ENCODE measurements around the gene SUCLA2.
"Not testable (repeated sequence)": the region's sequence is repeated elsewhere in the genome, so short reads cannot be mapped to it uniquely, and the experiment has no call there.

SUCLA2 gene

GRCh38 chr13:48009284-48009683 lies 8.2 kb upstream of the SUCLA2 start:
- no peak for ATAC-seq
- H3K4me3 Mint-ChIP-seq: no peak overlapping the region
- no peaks in the 10 kb centered on the region for H3K4me1 Mint-ChIP-seq
- H3K36me3 Mint-ChIP-seq: no peaks in the 10 kb centered on the region
- H3K9me3 Mint-ChIP-seq: no peaks in the 10 kb centered on the region
- DNase-seq (ENCODE audit: low spot score in 2 of 2): no peak
- H3K27ac Mint-ChIP-seq: peak overlapping the region; percentile 4

- no peaks in the 10 kb centered on the region for H3K36me3 Mint-ChIP-seq
- H3K4me3 Mint-ChIP-seq: no peak overlapping the region
- ATAC-seq: no peak
- no peak for DNase-seq (ENCODE audit: low spot score in 2 of 2)
- no peaks in the 10 kb centered on the region for H3K9me3 Mint-ChIP-seq
- peaks cover 5% of the 10 kb centered on the region for H3K4me1 Mint-ChIP-seq
- H3K27ac Mint-ChIP-seq: no peak overlapping the region
These were observed 5.3 kb upstream of the SUCLA2 start for GRCh38 chr13:48006396-48006795.

- Mint-ChIP-seq H3K27ac (no peak overlapping the region), H3K4me3 (no peak overlapping the region), H3K4me1 (peaks cover 21% of the 10 kb centered on the region), H3K36me3 (peaks cover 5% of the 10 kb centered on the region), H3K9me3 (no peaks in the 10 kb centered on the region)
- ATAC-seq: no peak
- no peak for DNase-seq (ENCODE audit: low spot score in 2 of 2)
These were observed 3.1 kb upstream of the SUCLA2 start for GRCh38 chr13:48004201-48004600.

GRCh38 chr13:48001999-48002398 lies 926 bp upstream of the SUCLA2 start:
- Mint-ChIP-seq H3K27ac (peak overlapping the region; percentile 93), H3K4me3 (peak overlapping the region; percentile 91), H3K36me3 (peaks cover 18% of the 10 kb centered on the region), H3K4me1 (peaks cover 27% of the 10 kb centered on the region)
- not testable (repeated sequence) for DNase-seq (ENCODE audit: low spot score in 2 of 2); ATAC-seq; H3K9me3 Mint-ChIP-seq

DNA sequence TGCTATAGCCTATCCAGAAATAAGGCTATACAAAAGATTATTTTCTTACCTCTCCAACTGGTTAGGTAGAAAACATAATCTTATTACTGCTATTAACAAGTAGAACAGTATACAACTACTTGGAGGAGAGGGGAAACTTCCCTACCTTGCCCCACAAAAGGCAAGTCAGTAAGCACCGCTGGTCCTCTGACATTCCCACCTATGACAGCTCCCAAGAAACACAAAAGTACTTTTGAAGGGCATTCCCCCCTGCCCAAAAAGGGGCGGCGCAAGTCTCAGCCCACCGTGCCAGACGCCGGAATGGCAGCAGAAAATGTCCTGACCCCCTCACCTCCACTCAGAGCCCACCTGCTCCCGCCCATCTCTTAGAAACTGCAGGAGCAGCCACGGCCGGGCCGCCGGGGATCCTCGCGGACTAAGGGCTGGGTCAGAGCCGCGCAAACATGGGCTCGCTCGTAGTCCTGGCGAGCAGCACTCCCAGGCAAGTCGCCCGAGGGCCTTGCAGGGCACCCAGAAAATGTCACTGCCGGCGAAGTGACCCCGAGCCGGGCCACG lies 437 bp downstream of the SUCLA2 start:
- Mint-ChIP-seq H3K4me1 (peaks cover 27% of the 10 kb centered on the region), H3K27ac (peak overlapping the region; percentile 93), H3K9me3 (no peaks in the 10 kb centered on the region), H3K4me3 (peak overlapping the region; percentile 91), H3K36me3 (peaks cover 32% of the 10 kb centered on the region)
- peak; percentile 65 for ATAC-seq
- no peak for DNase-seq (ENCODE audit: low spot score in 2 of 2)

- peak overlapping the region; percentile 91 for H3K4me3 Mint-ChIP-seq
- ATAC-seq (no peak), DNase-seq (ENCODE audit: low spot score in 2 of 2) (no peak)
- peaks cover 38% of the 10 kb centered on the region for H3K36me3 Mint-ChIP-seq
- H3K4me1 Mint-ChIP-seq: peaks cover 27% of the 10 kb centered on the region
- H3K9me3 Mint-ChIP-seq: no peaks in the 10 kb centered on the region
- no peak overlapping the region for H3K27ac Mint-ChIP-seq
These were observed 1.1 kb downstream of the SUCLA2 start for GRCh38 chr13:47999973-48000372.

- ATAC-seq: no peak
- peak overlapping the region; percentile 11 for H3K27ac Mint-ChIP-seq
- H3K9me3 Mint-ChIP-seq: no peaks in the 10 kb centered on the region
- DNase-seq (ENCODE audit: low spot score in 2 of 2): no peak
- H3K4me3 Mint-ChIP-seq: no peak overlapping the region
- H3K4me1 Mint-ChIP-seq: peaks cover 27% of the 10 kb centered on the region
- peaks cover 64% of the 10 kb centered on the region for H3K36me3 Mint-ChIP-seq
These were observed 3.7 kb downstream of the SUCLA2 start for GRCh38 chr13:47997384-47997783.

GRCh38 chr13:47991859-47992258 lies 9.2 kb downstream of the SUCLA2 start:
- ATAC-seq: no peak
- Mint-ChIP-seq H3K4me1 (peaks cover 6% of the 10 kb centered on the region), H3K4me3 (no peak overlapping the region), H3K9me3 (no peaks in the 10 kb centered on the region), H3K27ac (no peak overlapping the region), H3K36me3 (peaks cover 95% of the 10 kb centered on the region)
- DNase-seq (ENCODE audit: low spot score in 2 of 2): no peak

DNA sequence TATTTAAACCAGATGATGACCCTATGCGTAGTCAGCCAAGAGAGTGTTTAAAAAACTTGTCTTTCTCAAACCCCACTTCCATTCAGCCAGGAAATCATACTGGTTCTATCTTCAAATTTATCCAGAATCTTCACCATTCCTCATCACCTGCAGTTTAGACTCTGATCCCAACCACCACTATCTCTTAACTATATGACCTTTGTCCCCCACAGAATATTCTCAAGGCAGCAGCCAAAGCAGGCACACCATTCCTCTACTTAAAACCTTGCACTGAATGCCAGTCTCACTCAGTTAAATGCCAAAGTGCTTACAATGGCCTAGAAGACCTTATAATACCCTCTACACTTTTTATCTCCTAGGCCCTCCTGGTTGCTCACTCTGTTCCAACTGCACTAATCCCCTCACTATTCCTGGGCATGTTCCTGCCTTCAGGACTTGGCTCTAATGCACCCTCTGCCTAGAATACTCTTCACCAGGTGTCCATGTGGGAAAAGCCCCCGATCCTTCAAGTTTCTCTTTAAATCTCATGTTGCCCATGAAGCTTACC lies 10.1 kb downstream of the SUCLA2 start:
- no peak for ATAC-seq
- Mint-ChIP-seq H3K36me3 (peaks cover 95% of the 10 kb centered on the region), H3K4me1 (peaks cover 6% of the 10 kb centered on the region), H3K27ac (no peak overlapping the region), H3K9me3 (no peaks in the 10 kb centered on the region), H3K4me3 (no peak overlapping the region)
- no peak for DNase-seq (ENCODE audit: low spot score in 2 of 2)

DNA sequence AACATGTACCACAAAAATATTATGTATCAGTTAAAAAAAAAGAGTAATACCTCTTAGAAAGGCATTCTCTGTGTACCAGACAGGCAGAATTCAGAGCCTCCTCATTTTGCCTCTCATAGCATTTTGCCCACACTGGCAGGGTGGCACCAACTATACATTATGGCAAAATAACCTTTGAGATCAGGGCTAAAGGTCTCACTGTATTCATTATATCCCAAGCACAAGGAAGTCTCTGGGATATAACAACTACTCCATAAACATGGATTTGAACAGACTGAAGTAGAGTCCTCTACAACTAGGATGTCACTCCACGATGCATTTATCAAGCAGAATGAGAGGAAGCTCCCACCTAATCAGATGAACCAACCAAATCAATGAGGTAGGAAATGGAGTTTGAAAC lies 10.6 kb downstream of the SUCLA2 start:
- ATAC-seq (no peak), DNase-seq (ENCODE audit: low spot score in 2 of 2) (no peak)
- no peak overlapping the region for H3K27ac Mint-ChIP-seq
- no peak overlapping the region for H3K4me3 Mint-ChIP-seq
- H3K4me1 Mint-ChIP-seq: peaks cover 6% of the 10 kb centered on the region
- H3K9me3 Mint-ChIP-seq: no peaks in the 10 kb centered on the region
- H3K36me3 Mint-ChIP-seq: peaks cover 95% of the 10 kb centered on the region

DNA sequence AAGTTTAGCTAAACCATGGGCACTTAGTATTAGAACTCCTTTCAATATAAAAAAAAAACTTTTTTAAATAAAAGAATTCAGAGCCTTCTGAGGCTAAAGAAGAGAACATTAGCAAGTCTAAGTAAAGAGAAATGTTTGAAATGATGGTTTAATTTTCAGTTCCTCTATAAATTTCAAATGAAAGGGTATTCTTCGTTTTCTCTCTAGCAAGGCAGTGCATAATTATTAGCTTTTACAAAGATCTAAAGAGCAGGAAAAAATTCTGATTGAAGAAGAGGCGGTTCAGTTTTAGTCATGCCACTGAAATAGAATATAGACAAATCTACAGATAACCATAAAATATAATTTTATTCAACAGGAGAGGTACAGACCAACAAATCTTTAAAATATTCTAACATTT lies 18.0 kb downstream of the SUCLA2 start:
- H3K4me3 Mint-ChIP-seq: no peak overlapping the region
- H3K27ac Mint-ChIP-seq: no peak overlapping the region
- H3K36me3 Mint-ChIP-seq: peaks cover 59% of the 10 kb centered on the region
- no peak for DNase-seq (ENCODE audit: low spot score in 2 of 2)
- H3K9me3 Mint-ChIP-seq: no peaks in the 10 kb centered on the region
- ATAC-seq: no peak
- no peaks in the 10 kb centered on the region for H3K4me1 Mint-ChIP-seq

GRCh38 chr13:47976325-47976724 lies 24.7 kb downstream of the SUCLA2 start:
- Mint-ChIP-seq H3K4me1 (no peaks in the 10 kb centered on the region), H3K36me3 (peaks cover 51% of the 10 kb centered on the region), H3K4me3 (no peak overlapping the region), H3K27ac (no peak overlapping the region), H3K9me3 (peaks cover 4% of the 10 kb centered on the region)
- no peak for DNase-seq (ENCODE audit: low spot score in 2 of 2)
- ATAC-seq: no peak

DNA sequence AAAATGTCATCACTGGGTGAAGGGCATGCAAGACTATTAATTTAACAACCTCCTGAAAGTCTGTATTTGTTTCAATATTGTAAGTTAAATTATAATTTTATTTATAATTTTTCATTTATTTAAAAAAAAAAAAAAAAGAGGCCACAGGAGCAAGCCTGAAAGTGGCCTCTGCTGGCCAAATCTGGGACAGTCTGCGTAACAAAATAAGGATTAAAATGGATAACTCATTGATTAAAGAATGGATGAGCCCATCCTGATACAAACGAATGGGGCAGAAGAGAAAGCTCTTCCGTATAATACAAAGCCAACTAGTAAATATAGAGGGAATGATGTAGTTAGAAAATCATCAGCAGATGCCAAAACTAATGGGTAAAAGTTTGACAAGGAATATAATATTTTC lies 36.2 kb downstream of the SUCLA2 start:
- H3K4me3 Mint-ChIP-seq: no peak overlapping the region
- peaks cover 6% of the 10 kb centered on the region for H3K9me3 Mint-ChIP-seq
- no peak for DNase-seq (ENCODE audit: low spot score in 2 of 2)
- peaks cover 83% of the 10 kb centered on the region for H3K36me3 Mint-ChIP-seq
- ATAC-seq: no peak
- H3K4me1 Mint-ChIP-seq: no peaks in the 10 kb centered on the region
- no peak overlapping the region for H3K27ac Mint-ChIP-seq

- Mint-ChIP-seq H3K9me3 (peaks cover 14% of the 10 kb centered on the region), H3K4me3 (no peak overlapping the region), H3K36me3 (peaks cover 89% of the 10 kb centered on the region), H3K27ac (no peak overlapping the region), H3K4me1 (no peaks in the 10 kb centered on the region)
- ATAC-seq (no peak), DNase-seq (ENCODE audit: low spot score in 2 of 2) (no peak)
These were observed 38.8 kb downstream of the SUCLA2 start for GRCh38 chr13:47962237-47962636.

DNA sequence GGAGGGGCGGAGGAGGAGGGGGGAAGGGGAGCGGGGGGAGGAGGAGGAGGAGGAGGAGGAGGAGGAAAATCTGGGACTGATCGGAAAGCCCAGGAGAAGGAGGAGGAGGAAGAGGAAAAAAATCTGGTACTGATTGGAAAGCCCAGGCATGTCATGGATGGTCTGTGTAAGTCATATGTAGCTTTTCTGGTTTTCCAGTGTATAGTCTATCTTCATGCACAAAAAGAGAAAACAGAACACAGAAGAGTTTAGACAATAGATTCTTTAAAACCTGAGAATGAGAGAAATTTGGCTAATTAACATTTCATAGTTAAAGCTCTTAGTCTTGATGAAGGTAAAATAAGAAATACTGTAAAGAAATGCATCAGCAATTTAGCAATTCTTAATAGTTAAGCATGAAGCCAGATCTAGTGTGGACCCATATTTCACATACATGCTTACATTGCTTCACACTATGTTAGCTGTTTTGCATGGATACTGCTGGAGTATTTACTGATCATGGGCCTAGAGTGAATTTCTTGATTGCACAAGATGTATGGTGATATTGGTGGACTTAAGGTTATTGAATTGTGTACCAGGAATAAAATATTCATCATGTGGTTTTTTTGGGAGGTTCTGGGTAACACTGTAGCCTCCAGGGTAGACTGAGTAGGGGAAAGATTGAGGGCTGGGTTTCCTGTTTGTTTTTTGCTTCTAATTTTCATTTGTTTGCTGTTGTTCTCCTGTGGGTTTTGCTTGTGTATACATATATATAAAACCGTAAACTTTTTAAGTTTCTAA lies 41.4 kb downstream of the SUCLA2 start:
- no peak overlapping the region for H3K27ac Mint-ChIP-seq
- H3K4me3 Mint-ChIP-seq: no peak overlapping the region
- H3K4me1 Mint-ChIP-seq: no peaks in the 10 kb centered on the region
- peaks cover 21% of the 10 kb centered on the region for H3K9me3 Mint-ChIP-seq
- ATAC-seq (no peak), DNase-seq (ENCODE audit: low spot score in 2 of 2) (no peak)
- H3K36me3 Mint-ChIP-seq: peaks cover 75% of the 10 kb centered on the region

- peaks cover 2% of the 10 kb centered on the region for H3K4me1 Mint-ChIP-seq
- ATAC-seq (no peak), DNase-seq (ENCODE audit: low spot score in 2 of 2) (no peak)
- H3K4me3 Mint-ChIP-seq: no peak overlapping the region
- H3K36me3 Mint-ChIP-seq: peaks cover 69% of the 10 kb centered on the region
- H3K27ac Mint-ChIP-seq: peak overlapping the region; percentile 32
- H3K9me3 Mint-ChIP-seq: peaks cover 21% of the 10 kb centered on the region
These were observed 44.0 kb downstream of the SUCLA2 start for GRCh38 chr13:47957073-47957472.

Measured in stimulated activated effector memory CD8-positive, alpha-beta T cell treated with anti-CD3 and anti-CD28 coated beads, Interleukin-12 subunit alpha, Interleukin-12 subunit beta, amount 100 ng/mL, for 72 hours (primary cell).